ENCODE measurements around the gene DENND4A.

DNA sequence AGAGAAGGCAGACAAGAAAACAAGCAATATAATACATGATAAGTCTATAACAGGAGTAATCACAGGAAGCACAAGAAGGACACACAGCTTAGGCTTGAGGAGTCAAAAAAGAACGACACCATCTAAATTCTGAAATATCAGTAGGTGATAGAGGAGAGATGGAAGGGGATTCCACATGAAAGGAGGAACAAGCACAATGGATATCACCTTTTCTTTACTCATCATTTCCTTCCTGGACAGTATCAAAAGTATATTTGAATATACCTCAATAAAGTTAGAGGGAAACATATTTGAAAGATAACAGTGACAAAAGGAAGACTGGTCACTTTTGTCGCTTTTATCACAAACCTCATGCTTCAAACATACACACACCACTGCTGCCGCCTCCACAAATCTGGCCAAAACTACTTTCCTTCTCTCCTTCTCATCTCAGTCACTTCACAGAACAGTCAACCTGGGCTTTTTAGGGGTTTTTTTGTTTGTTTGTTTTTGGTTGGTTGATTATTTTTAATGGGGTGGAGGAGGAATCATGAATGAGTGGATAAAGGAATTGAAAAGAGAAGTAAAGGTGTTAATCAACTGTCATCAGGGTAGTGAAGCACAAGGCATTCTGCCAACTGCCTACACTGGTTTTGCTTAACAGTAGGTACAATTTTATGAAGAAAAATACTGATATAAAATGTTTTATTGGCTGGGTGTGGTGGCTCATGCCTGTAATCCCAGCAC, 18.5 kb downstream of the DENND4A start:
- TF ChIP-seq, protein P1, sequence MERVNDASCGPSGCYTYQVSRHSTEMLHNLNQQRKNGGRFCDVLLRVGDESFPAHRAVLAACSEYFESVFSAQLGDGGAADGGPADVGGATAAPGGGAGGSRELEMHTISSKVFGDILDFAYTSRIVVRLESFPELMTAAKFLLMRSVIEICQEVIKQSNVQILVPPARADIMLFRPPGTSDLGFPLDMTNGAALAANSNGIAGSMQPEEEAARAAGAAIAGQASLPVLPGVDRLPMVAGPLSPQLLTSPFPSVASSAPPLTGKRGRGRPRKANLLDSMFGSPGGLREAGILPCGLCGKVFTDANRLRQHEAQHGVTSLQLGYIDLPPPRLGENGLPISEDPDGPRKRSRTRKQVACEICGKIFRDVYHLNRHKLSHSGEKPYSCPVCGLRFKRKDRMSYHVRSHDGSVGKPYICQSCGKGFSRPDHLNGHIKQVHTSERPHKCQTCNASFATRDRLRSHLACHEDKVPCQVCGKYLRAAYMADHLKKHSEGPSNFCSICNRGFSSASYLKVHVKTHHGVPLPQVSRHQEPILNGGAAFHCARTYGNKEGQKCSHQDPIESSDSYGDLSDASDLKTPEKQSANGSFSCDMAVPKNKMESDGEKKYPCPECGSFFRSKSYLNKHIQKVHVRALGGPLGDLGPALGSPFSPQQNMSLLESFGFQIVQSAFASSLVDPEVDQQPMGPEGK (CRISPR knock-in tag; IDR thresholded peaks at IDR 0.05; ENCODE audit: borderline replicate concordance) = no peak
- TF ChIP-seq ESRRG (CRISPR knock-in tag; IDR thresholded peaks at IDR 0.05) (no peak), ZNF70 (CRISPR knock-in tag; IDR thresholded peaks at IDR 0.05) (no peak), GLIS3 (CRISPR knock-in tag; IDR thresholded peaks at IDR 0.05) (no peak), BACH2 (CRISPR knock-in tag; IDR thresholded peaks at IDR 0.05; ENCODE audit: borderline replicate concordance) (no peak), RARB (CRISPR knock-in tag; IDR thresholded peaks at IDR 0.05) (no peak), ARNTL (CRISPR knock-in tag; IDR thresholded peaks at IDR 0.05; ENCODE audit: borderline replicate concordance, low read depth) (no peak)
- TF ChIP-seq, protein P2, sequence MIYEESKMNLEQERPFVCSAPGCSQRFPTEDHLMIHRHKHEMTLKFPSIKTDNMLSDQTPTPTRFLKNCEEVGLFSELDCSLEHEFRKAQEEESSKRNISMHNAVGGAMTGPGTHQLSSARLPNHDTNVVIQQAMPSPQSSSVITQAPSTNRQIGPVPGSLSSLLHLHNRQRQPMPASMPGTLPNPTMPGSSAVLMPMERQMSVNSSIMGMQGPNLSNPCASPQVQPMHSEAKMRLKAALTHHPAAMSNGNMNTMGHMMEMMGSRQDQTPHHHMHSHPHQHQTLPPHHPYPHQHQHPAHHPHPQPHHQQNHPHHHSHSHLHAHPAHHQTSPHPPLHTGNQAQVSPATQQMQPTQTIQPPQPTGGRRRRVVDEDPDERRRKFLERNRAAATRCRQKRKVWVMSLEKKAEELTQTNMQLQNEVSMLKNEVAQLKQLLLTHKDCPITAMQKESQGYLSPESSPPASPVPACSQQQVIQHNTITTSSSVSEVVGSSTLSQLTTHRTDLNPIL (CRISPR knock-in tag; IDR thresholded peaks at IDR 0.05; ENCODE audit: low read depth) = no peak
- TF ChIP-seq, protein P3, sequence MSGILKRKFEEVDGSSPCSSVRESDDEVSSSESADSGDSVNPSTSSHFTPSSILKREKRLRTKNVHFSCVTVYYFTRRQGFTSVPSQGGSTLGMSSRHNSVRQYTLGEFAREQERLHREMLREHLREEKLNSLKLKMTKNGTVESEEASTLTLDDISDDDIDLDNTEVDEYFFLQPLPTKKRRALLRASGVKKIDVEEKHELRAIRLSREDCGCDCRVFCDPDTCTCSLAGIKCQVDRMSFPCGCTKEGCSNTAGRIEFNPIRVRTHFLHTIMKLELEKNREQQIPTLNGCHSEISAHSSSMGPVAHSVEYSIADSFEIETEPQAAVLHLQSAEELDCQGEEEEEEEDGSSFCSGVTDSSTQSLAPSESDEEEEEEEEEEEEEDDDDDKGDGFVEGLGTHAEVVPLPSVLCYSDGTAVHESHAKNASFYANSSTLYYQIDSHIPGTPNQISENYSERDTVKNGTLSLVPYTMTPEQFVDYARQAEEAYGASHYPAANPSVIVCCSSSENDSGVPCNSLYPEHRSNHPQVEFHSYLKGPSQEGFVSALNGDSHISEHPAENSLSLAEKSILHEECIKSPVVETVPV (CRISPR knock-in tag; IDR thresholded peaks at IDR 0.05) = no peak

All from SK-N-SH treated with all-trans-retinoic acid at 6 μM for 48 hours (cell line).